Measurements from ENCODE around the gene MEX3B.

Gene MEX3B

GRCh38 chr15:82045892-82046665, at the start of gene MEX3B (continued):
- TF ChIP-seq ZNF248 (tag by site-specific recombination; IDR thresholded peaks at IDR 0.05) (no peak), ZNF426 (tag by site-specific recombination; IDR thresholded peaks at IDR 0.05) (no peak), ZNF600 (tag by site-specific recombination; IDR thresholded peaks at IDR 0.05) (peak; percentile 43), ZNF148 (tag by site-specific recombination; IDR thresholded peaks at IDR 0.05; ENCODE audit: borderline replicate concordance) (no peak), EGR2 (tag by site-specific recombination; IDR thresholded peaks at IDR 0.05; ENCODE audit: low read depth) (peak; percentile 72; the same call in 1 of the 2 replicates), SETDB1 (IDR thresholded peaks at IDR 0.05; ENCODE audit: insufficient read length, low read length) (no peak), ZFP37 (tag by site-specific recombination; IDR thresholded peaks at IDR 0.05) (no peak), ZNF692 (tag by site-specific recombination; IDR thresholded peaks at IDR 0.05) (peak; percentile 33; the same call in 1 of the 2 replicates), GLI2 (tag by site-specific recombination; IDR thresholded peaks at IDR 0.05; ENCODE audit: borderline replicate concordance, low read depth) (no peak), ZNF37A (tag by site-specific recombination; IDR thresholded peaks at IDR 0.05) (no peak), ZNF362 (tag by site-specific recombination; IDR thresholded peaks at IDR 0.05) (no peak), ZNF311 (tag by site-specific recombination; IDR thresholded peaks at IDR 0.05; ENCODE audit: borderline replicate concordance) (no peak), BCL11B (tag by site-specific recombination; IDR thresholded peaks at IDR 0.05; ENCODE audit: low read depth) (no peak), ZNF501 (tag by site-specific recombination; IDR thresholded peaks at IDR 0.05) (0 out of 2 replicates have a peak, but pooled peaks have one; percentile 49), ZNF624 (tag by site-specific recombination; IDR thresholded peaks at IDR 0.05) (no peak), ZNF350 (tag by site-specific recombination; IDR thresholded peaks at IDR 0.05) (no peak), ZNF837 (tag by site-specific recombination; IDR thresholded peaks at IDR 0.05) (no peak), GLIS1 (tag by site-specific recombination; IDR thresholded peaks at IDR 0.05) (peak; percentile 40; the same call in 1 of the 2 replicates), ZNF221 (tag by site-specific recombination; IDR thresholded peaks at IDR 0.05; ENCODE audit: borderline replicate concordance) (no peak), ZNF280C (tag by site-specific recombination; IDR thresholded peaks at IDR 0.05) (no peak), ZNF777 (tag by site-specific recombination; IDR thresholded peaks at IDR 0.05; ENCODE audit: borderline replicate concordance) (no peak), AEBP2 (tag by site-specific recombination; IDR thresholded peaks at IDR 0.05; ENCODE audit: borderline replicate concordance) (no peak), OSR2 (tag by site-specific recombination; IDR thresholded peaks at IDR 0.05) (peak; percentile 89), KLF1 (tag by site-specific recombination; IDR thresholded peaks at IDR 0.05) (0 out of 2 replicates have a peak, but pooled peaks have one; percentile 26)

Measured in HEK293 (cell line).